H1 (cell line): ENCODE results near the gene RELA. TPM values are rescaled to one million over a fixed set of nuclear protein-coding genes. Genes with fewer than 3 reads are reported as not detected.

Experiments
- CBX8 ChIP-seq: fragments of 300-800, 300-1000 bp; sonication (generic); IDR thresholded peaks from 2 replicates; pipeline ENCODE4 v1.7.1; 2016; ENCODE audit warnings: low read depth, low read length, borderline replicate concordance
- EZH2 ChIP-seq: fragments of 200-600 bp; sonication (generic); IDR thresholded peaks from 2 replicates; pipeline ENCODE4 v1.7.1; 2012; ENCODE audit warnings: low read depth, mild to moderate bottlenecking, moderate library complexity, low read length, inconsistent platforms; ENCODE audit not compliant: severe bottlenecking
- HDAC6 ChIP-seq: IDR thresholded peaks from one replicate; pipeline ENCODE4 v1.7.1; 2012; ENCODE audit warnings: low read depth, mild to moderate bottlenecking, inconsistent platforms, low read length, moderate library complexity
- JUN ChIP-seq: IDR thresholded peaks from 2 replicates; pipeline ENCODE4 v1.6.1; 2011; ENCODE audit warnings: low read depth, mild to moderate bottlenecking, improper control_type of control experiment, low read length
- KDM4A ChIP-seq: IDR thresholded peaks from one replicate; pipeline ENCODE4 v1.7.1; 2012; ENCODE audit warnings: low read depth, mild to moderate bottlenecking, moderate library complexity, low read length, inconsistent platforms; ENCODE audit not compliant: severe bottlenecking
- KDM5A ChIP-seq: fragments of 200-600 bp; IDR thresholded peaks from 2 replicates; pipeline ENCODE4 v1.7.1; 2012; ENCODE audit warnings: mild to moderate bottlenecking, low read length, inconsistent platforms, mixed read lengths
- SAP30 ChIP-seq: fragments of 300-600 bp; sonication (generic); IDR thresholded peaks from 2 replicates; pipeline ENCODE4 v1.7.1; 2012; ENCODE audit warnings: low read length, moderate library complexity, mild to moderate bottlenecking, inconsistent platforms; ENCODE audit not compliant: insufficient read depth, insufficient replicate concordance
- TAF1 ChIP-seq: IDR thresholded peaks from 2 replicates; pipeline ENCODE4 v1.6.1; 2011; ENCODE audit warnings: mild to moderate bottlenecking, low read depth, low read length
- TEAD4 ChIP-seq: IDR thresholded peaks from 2 replicates; pipeline ENCODE4 v1.6.1; 2012; ENCODE audit warnings: low read depth, low read length, inconsistent platforms, mixed read lengths
- polyA plus RNA-seq, 7 experiments: library from polyadenylated mRNA; depleted of rRNA in 3 of 7; stranded (reverse) in 5 of 7; unstranded in 2 of 7; fragments of >200 nt in 5 of 7; fragments of 200-250 nt in 2 of 7; gene quantifications; 1 replicate in 5 of 7; 2 replicates in 1 of 7; 4 replicates in 1 of 7; pipeline versions ENCODE4 v1.2.1 to v1.2.3, GENCODE V29; 2011 to 2013; ENCODE audit warnings: missing spikeins in 2 of 7, mixed read lengths in 2 of 7
- total RNA-seq: library from RNA; stranded (reverse); fragmentation: NEBNext Ultra II Directional; extraction: Animal tissue kit (Norgen Biotek cat#: 25700); gene quantifications from 2 replicates; pipeline ENCODE4 v1.2.1, GENCODE V29; 2021
- TF ChIP-seq, protein P1 (sequence below): fragments of 300-600 bp; sonication (generic); IDR thresholded peaks from 2 replicates; pipeline ENCODE4 v1.7.1; 2012; ENCODE audit warnings: low read length, moderate library complexity, mild to moderate bottlenecking, inconsistent platforms; ENCODE audit not compliant: insufficient replicate concordance
- TF ChIP-seq, protein P2 (sequence below): IDR thresholded peaks from 2 replicates; pipeline ENCODE4 v1.6.1; 2012; ENCODE audit warnings: inconsistent platforms

The RELA gene
- total and polyA plus RNA-seq, 2 of the 8 experiments (the other 6 are each of a cell fraction or from before 2014, with no cell fraction given) = 21.9 to 27.5 TPM

DNA sequence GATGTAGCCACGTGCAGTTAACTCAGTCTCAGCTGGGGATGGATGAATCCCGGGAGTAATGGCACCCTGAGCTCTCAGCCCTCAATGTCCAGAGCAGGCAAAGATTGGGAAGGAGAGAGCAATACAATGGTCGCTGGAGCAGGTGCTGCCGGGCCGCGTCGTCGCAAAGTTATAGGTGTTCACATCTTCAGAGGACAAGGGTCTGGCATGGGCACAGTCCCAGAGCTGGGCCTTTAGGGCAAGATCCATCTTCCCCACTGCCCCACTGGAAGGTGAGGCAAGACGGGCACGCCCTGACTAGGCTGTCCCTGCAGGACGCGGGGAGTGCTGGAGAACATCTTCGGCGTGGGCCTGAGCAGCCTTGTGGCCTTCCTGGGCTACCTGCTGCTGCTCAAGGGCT lies 39.5 kb downstream of the RELA start (continued):
- TF ChIP-seq, protein P1, sequence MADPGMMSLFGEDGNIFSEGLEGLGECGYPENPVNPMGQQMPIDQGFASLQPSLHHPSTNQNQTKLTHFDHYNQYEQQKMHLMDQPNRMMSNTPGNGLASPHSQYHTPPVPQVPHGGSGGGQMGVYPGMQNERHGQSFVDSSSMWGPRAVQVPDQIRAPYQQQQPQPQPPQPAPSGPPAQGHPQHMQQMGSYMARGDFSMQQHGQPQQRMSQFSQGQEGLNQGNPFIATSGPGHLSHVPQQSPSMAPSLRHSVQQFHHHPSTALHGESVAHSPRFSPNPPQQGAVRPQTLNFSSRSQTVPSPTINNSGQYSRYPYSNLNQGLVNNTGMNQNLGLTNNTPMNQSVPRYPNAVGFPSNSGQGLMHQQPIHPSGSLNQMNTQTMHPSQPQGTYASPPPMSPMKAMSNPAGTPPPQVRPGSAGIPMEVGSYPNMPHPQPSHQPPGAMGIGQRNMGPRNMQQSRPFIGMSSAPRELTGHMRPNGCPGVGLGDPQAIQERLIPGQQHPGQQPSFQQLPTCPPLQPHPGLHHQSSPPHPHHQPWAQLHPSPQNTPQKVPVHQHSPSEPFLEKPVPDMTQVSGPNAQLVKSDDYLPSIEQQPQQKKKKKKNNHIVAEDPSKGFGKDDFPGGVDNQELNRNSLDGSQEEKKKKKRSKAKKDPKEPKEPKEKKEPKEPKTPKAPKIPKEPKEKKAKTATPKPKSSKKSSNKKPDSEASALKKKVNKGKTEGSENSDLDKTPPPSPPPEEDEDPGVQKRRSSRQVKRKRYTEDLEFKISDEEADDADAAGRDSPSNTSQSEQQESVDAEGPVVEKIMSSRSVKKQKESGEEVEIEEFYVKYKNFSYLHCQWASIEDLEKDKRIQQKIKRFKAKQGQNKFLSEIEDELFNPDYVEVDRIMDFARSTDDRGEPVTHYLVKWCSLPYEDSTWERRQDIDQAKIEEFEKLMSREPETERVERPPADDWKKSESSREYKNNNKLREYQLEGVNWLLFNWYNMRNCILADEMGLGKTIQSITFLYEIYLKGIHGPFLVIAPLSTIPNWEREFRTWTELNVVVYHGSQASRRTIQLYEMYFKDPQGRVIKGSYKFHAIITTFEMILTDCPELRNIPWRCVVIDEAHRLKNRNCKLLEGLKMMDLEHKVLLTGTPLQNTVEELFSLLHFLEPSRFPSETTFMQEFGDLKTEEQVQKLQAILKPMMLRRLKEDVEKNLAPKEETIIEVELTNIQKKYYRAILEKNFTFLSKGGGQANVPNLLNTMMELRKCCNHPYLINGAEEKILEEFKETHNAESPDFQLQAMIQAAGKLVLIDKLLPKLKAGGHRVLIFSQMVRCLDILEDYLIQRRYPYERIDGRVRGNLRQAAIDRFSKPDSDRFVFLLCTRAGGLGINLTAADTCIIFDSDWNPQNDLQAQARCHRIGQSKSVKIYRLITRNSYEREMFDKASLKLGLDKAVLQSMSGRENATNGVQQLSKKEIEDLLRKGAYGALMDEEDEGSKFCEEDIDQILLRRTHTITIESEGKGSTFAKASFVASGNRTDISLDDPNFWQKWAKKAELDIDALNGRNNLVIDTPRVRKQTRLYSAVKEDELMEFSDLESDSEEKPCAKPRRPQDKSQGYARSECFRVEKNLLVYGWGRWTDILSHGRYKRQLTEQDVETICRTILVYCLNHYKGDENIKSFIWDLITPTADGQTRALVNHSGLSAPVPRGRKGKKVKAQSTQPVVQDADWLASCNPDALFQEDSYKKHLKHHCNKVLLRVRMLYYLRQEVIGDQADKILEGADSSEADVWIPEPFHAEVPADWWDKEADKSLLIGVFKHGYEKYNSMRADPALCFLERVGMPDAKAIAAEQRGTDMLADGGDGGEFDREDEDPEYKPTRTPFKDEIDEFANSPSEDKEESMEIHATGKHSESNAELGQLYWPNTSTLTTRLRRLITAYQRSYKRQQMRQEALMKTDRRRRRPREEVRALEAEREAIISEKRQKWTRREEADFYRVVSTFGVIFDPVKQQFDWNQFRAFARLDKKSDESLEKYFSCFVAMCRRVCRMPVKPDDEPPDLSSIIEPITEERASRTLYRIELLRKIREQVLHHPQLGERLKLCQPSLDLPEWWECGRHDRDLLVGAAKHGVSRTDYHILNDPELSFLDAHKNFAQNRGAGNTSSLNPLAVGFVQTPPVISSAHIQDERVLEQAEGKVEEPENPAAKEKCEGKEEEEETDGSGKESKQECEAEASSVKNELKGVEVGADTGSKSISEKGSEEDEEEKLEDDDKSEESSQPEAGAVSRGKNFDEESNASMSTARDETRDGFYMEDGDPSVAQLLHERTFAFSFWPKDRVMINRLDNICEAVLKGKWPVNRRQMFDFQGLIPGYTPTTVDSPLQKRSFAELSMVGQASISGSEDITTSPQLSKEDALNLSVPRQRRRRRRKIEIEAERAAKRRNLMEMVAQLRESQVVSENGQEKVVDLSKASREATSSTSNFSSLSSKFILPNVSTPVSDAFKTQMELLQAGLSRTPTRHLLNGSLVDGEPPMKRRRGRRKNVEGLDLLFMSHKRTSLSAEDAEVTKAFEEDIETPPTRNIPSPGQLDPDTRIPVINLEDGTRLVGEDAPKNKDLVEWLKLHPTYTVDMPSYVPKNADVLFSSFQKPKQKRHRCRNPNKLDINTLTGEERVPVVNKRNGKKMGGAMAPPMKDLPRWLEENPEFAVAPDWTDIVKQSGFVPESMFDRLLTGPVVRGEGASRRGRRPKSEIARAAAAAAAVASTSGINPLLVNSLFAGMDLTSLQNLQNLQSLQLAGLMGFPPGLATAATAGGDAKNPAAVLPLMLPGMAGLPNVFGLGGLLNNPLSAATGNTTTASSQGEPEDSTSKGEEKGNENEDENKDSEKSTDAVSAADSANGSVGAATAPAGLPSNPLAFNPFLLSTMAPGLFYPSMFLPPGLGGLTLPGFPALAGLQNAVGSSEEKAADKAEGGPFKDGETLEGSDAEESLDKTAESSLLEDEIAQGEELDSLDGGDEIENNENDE = no peak
- TF ChIP-seq CBX8 = no peak
- TF ChIP-seq KDM4A = no peak
- no peak for TF ChIP-seq HDAC6
- TF ChIP-seq TAF1 = no peak
- TF ChIP-seq, protein P2, sequence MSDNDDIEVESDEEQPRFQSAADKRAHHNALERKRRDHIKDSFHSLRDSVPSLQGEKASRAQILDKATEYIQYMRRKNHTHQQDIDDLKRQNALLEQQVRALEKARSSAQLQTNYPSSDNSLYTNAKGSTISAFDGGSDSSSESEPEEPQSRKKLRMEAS = no peak
- no peak for TF ChIP-seq JUN
- no peak for TF ChIP-seq SAP30
- TF ChIP-seq KDM5A = no peak
- TF ChIP-seq TEAD4 = no peak
- no peak for TF ChIP-seq EZH2
